Colon (tissue), 2 donors: ENCODE data around the gene XPR1.

ENCODE experiments used
- FAIRE-seq: peaks from 2 replicates; lab custom pipeline; 2012; peaks lifted over from hg19 to GRCh38; lab: Jason Lieb, UNC
- donor health status: control.
- donor health status: control.

The XPR1 gene

DNA sequence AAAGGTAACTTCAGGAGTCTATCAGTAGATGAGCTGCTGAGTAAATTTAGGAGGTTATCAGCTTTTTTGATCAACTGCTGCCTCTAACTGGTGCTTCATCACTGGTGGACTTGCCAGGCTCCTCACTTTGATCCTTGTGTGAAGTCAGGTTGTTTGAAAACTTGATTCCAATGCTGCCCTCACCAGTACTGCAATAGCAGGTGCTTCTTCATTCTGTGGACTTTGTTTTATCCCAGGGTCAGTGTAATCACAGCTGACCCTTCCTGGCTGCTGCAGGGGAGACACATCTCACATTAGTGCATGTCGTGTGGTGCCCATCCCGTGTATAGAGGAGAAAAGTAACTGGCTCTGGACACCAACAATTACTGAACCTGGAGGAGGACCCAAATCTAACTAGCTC is 260.9 kb downstream of the XPR1 start:
- no peak for FAIRE-seq

DNA sequence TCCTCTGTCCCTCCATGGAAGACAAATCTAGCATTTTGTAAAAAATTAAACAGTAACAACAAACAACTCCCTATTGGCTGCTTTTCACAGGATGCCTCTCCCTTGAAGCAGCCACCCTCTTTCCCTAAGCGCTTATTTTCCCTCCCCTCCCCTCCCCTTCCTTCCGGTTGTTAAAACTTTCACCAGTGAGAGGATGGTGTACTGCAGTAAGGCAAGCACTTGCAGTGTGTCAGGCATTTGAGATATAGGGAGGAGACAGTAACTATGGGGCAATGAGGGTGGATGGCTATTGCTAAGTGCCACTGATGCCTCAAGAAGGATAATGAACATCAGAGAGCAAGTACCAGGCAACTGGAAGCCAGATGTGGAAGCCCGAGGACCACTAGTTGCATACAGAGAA is 261.8 kb downstream of the XPR1 start:
- FAIRE-seq = no peak

- no peak for FAIRE-seq
Observed at GRCh38 chr1:180896161-180896560, 264.3 kb downstream of the XPR1 start.

GRCh38 chr1:180898441-180899219 is 266.8 kb downstream of the XPR1 start:
- FAIRE-seq = no peak

DNA sequence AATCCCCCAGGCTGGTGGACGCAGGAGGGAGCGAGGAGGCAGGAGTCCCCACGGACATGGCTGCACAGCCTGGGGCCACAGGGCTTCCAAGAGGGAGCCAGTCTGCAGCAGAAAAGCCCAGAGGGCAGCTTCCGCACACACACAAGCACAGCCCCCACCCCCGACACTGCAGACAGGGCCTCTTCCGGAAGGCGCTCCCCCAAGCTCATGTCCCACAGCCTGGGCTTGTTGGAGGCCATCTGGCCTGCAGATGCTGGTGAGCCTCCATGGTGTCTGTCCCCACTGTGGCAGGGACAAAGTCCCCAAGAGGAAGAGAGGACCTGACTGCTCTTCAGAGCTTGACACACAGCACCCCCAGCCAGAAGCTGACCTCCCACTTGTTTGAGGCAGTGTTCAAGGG is 267.4 kb downstream of the XPR1 start:
- FAIRE-seq = no peak

DNA sequence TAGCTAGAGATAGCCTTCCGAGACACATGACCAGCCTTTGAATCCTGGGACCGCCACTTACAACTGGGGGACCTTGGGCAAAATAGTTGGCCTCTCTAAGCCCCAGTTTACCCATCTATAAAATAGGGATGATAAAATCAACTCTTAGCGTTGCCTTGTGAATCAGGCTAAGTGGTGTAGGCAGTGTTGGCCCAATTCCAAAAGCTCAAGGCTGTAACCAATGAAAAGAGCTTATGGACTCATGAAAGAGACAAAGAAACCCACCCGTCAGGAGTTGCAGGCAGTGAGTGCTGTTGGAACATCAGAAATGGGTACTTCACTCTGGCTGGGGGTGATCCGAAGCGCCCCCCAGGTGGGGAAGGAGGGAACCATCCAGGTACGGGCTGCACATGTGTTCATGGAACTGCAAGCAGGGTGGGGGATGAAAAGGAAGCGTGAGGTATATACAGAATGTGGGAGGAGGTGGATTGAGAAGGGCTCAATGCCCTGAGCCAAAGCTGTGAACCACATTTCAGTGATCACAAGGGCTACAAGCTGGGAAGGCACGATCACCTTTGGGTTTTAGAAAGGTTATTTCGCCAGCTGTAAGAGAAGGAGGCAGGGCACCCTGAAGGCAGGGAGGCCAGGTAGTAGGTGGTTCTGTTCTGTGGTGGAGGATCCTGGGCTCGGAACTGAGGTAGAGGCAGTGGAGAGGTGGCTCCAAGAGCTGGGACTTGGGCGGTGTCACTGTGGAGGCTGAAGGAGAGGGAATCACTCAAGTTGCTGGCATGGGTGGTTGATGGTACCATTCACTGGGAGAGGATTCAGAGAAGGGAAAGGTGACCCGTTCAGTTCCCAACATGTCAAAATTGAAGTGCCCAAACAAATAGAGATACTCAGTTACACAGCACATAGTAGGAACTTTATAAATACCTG is 269.5 kb downstream of the XPR1 start:
- no peak for FAIRE-seq

GRCh38 chr1:180902541-180902940 is 270.7 kb downstream of the XPR1 start:
- no peak for FAIRE-seq

- no peak for FAIRE-seq
Observed at GRCh38 chr1:180905927-180906326, 274.1 kb downstream of the XPR1 start.

DNA sequence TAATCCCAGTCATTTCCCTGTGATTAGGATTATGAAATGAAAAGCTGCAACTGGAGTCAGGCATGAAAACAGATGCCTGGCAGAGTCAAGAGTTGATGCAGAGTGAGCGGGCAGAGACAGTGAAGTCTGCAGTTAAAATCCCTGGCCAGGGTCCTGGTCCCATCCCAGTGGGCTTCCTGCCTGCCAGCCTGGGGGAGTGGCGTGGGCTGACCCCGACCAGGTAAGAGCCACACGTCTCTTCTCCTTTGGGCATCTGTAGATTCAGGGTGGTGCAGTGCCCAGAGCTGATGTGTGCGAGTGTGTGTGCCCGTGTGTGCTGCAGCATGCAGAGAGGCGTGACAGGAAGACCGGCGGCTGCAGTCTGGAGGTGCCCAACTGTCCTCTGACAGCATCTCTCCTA is 274.7 kb downstream of the XPR1 start:
- no peak for FAIRE-seq

DNA sequence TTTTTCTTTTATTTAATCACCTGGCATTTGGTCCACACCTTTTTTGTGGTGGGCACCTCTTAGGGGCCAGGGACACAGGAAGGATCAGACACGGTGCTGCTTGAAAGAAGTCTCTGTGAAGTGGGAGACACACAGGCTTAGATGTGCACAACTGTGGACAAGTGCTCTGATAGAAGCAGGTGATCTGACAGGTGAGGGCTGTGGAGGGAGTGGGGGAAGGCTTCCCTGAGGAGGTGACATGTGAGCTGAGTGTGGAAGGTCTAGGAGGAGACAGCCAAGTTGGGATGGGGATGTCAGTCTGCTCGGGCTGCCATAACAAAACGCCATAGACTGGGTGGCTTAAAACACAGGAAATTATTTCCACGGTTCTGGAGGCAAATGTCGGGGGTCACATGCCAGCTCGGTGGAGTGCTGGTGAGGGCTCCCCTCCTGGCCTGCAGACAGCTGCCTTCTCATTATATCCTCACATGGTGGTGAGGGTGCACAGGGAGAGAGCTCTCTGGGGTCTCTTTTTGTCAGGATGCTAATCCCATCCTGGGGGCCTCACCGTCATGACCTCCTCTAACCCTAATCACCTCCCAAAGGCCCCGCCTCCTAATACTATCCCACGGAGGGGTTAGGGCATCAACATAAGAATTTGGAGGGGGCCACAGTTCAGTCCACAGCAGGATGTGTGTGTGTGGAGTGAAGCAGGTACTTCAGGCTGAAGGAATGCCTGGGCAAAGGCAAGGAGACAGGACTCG is 275.7 kb downstream of the XPR1 start:
- FAIRE-seq = no peak

DNA sequence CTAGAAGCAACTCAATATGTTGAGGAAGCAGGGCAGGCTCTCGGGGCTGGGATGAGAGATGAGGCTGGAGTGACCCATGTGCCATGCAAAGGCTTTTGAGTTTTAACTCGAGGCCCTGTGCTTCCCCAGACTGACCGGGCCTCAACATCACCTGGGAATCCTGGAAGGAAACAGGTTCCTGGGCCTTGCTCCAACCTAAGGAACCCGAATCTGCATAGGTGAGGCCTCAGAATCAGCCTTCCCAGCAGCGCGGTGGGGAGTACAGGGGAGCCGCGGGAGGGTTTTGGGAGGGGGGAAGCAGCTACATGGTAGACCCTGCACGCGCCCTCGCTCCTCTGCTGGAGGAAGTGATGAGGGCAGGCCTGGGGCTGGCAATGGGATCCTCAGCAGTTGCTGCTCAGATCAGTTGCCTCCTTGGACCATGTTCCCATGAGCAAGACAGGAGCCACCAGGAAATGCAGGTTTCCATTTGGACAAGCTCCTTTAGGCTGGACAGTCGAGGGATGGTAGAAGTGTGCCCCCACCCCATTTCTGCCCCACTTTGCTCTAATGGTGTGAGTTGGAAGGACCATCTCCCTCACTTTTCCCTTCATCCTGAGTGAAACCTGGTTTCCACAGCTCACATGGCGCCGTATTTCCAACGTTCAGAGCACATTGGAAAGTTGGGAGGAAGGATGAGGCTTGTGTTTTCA is 276.4 kb downstream of the XPR1 start:
- FAIRE-seq = no peak

GRCh38 chr1:180909005-180909414 is 277.2 kb downstream of the XPR1 start:
- no peak for FAIRE-seq

DNA sequence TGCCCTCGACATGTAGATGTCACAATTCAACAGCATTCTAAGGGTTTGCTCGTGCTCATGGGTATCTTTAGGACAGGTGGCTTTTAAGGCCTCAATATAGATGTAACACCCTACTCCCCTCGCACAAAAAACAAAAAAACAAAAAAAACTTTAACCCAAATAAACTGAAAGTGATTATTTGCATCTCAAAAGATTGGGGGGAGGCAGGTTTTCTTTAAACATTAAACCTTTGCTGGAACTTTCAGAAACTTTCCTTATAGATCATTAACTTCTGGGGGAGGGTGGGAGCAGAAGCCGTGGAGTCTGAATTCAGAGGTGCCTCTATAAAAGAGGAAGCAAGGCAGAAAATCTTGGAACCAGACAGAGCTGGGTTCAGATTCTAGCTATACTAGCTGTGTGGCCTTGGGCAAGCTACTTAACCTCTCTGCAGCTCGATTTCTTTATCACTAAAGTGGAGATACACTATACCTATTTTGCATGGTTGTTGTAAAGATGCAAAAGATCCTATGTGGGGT is 277.7 kb downstream of the XPR1 start:
- no peak for FAIRE-seq

DNA sequence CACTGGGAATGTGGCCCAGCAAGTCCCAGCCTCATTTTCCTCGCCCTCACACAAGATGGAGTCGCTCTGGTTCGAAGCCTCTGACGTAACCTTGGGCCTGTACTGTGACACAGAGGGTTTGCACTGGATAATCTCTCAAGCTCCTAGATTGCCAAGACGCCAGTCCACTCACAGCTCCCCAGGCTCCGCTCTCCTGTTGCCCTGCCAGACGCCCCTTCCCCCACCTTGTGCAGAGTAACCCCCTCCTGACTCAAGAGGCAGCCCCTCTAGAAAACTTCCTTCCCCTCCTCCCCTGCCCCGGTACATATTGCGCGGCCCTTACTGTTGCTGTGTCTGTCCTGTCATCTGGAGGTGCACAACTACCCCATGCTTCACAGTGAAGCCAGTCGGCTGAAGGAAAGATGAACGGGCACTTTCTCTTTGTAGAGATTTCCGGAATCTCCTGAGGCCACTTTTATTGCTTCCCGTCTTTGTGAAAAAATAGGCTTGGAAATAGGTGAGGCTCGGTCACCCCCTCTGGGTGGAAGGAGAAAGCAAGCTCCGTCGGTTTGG is 279.9 kb downstream of the XPR1 start:
- FAIRE-seq = no peak

DNA sequence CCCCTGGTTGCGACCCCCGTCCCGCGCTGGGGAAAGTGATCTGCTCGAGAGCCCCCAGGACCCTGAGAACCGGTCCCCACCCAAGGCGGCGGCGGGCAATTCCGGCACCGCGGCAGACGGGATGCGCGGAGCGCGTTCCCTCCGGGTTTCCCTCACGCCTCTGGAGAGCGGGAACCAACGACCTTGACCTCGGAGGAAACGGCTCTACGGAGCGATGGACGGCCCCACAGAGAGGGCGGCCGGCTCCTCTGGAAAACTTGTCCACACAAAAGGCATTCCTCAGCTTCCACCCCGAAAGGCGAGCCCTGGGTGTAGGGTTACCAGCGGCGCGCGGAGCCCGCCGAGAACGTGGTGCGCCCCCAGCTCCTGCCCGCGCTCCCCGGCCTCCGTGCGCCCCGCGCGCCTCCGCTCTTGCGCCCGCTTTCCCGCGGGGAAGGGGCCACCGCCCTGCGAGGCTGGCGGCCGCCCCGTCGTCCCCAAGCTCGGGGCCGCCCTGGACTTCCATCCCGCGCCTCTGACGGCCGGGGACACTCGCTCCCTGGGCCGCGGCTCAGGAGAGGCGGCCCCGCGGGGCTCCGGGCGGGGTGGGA is 280.5 kb downstream of the XPR1 start:
- FAIRE-seq = no peak

- no peak for FAIRE-seq
Observed at GRCh38 chr1:180912801-180913565, 281.2 kb downstream of the XPR1 start, which contains the start of gene KIAA1614. TSS of gene KIAA1614 (plus strand) at chr1:180912897. CDS start at chr1:180913244, 347 bp downstream.

DNA sequence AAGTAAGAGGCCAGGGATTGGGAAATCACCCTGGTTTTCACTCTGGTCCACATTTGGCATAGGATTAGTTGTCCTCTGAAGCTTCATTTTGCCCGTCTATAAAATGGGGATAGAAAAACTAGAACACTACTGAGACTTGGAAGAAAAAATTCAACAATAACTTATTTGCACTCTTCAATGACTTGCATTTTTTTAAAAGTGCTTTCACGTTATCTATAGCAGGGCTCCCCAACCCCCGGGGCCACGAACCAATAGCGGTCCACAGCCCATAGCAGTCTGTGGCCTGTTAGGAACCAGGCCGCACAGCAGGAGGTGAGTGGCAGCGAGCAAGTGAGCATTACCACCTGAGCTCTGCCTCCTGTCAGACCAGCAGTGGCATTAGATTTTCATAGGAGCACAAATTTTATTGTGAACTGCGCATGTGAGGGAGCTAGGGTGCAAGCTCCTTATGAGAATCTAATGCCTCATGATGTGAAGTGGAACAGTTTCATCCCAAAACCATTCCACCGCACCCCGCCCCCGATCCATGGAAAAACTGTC is 283.7 kb downstream of the XPR1 start:
- no peak for FAIRE-seq

DNA sequence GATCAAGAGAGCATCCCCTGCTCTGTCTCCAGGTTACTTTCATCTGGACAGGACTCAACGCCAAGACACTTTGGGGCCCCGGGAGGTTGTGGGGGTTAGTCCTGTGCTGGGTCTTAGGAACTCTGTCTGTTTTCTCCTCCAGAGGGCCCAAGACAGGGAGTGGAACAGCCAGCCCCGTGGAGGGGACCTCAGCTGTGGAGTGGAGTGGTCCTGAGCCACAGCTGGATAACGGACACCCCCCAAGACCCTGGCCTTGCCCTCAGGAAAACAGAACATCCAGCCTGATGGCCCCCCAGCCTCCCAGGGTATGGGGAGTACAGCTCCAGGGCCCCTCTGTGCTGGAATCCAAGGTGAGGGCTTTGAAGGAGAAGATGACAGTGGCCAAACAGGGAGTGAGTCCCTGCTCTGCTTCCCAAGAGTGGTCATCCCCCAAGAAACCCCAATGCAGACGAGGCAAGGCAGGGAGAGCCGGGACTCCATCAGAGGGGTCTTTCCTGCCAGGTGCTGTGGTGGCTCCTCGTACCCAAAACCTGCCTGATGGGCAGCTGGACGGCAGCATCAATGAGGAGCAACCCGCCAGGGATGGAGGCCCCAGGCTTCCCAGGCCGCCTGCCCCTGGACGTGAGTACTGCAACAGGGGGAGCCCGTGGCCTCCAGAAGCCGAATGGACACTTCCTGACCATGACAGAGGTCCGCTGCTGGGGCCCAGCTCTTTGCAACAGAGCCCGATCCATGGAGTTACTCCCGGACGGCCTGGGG is 284.4 kb downstream of the XPR1 start:
- FAIRE-seq = no peak

DNA sequence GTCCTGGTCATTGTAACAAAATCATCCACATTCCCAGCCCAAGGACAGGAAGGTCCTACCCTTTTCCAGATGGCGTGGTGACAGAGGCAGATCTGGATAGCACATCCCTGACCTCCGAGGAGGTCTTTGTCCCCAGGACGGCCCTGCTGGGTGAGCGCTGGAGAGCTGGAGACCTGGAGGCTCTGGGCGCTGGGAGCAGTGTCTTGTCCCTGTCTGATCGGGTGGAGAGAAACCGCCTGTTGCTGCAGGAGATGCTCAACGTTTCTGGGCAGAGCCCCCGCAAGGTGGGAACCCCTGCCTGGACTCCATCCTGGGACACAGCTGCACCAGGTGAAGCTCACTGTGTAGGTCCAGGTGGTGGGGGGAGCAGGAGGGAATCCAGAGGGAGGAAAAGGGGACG is 284.9 kb downstream of the XPR1 start:
- no peak for FAIRE-seq
